ENCODE data around the gene LDLRAP1. TPM values are rescaled to one million over a fixed set of nuclear protein-coding genes. Genes with fewer than 3 reads are reported as not detected.

Gene LDLRAP1
- total RNA-seq, 1 experiment from 2014 or later = 26.0 TPM

DNA sequence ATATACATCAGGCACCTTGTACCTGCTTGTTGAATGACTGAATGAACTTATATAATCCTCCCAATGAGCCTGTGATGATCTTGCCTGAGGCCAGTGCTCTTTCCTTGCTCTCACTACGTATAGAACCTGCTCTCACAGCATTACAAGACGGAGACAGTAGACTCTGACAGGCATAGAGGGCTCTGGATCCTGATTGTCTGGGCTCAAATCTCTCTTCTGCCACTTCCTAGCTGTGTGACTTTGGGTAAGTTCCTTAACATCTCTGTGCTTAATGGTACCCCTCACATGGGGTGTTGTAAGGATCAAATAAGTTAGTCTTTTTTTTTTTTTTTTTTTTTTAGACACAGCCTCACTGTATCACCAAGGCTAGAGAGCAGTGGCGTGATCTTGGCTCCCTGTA lies 69.0 kb downstream of the LDLRAP1 start:
- no peaks in the 10 kb centered on the region for H4K20me1 ChIP-seq (ENCODE audit: insufficient read depth)
- no peak overlapping the region for H3K9ac ChIP-seq (ENCODE audit: low read length)
- no TSS peak for BruUV-seq (replicated peaks)
- H2AFZ ChIP-seq (ENCODE audit: low read depth, low read length, poor library complexity, severe bottlenecking) = no peak overlapping the region
- H3K4me3 ChIP-seq (replicated peaks in 1 of 2; ENCODE audit: low read depth in 1 of 2, low read length in 2 of 2) = no peak overlapping the region
- H3K27ac ChIP-seq (ENCODE audit: low read depth, low read length) = no peak overlapping the region
- ATAC-seq = no peak
- no peaks in the 10 kb centered on the region for H3K9me2 ChIP-seq (ENCODE audit: insufficient read depth)
- POLR2A ChIA-PET = no interaction called here
- no peak overlapping the region for H3K4me2 ChIP-seq (ENCODE audit: low read length)
- H3K79me2 ChIP-seq (ENCODE audit: insufficient read depth, low read length) = no peaks in the 10 kb centered on the region
- H3K27me3 ChIP-seq (ENCODE audit: insufficient read depth, low read length) = peaks cover 11% of the 10 kb centered on the region; the same call in 1 of the 2 replicates
- no peaks in the 10 kb centered on the region for H3K9me3 ChIP-seq (ENCODE audit: control insufficient read depth in 1 of 2, insufficient read depth in 1 of 2, low read depth in 1 of 2, low read length in 2 of 2)
- RAD21 ChIA-PET (ENCODE audit: low non-redundant PET in 1 of 2, low total read pairs in 2 of 2, uncharacterized antibody in 2 of 2, unreplicated experiment in 2 of 2) = no interaction called here
- CTCF ChIA-PET = interaction anchor here (1.1 kb wide), 1 partner anchor 186 kb away, joined by 4 read pairs; no protein-coding TSS in a partner anchor
- H3K36me3 ChIP-seq (ENCODE audit: control insufficient read depth in 1 of 2, insufficient read depth in 2 of 2, low read length in 2 of 2) = no peaks in the 10 kb centered on the region
- TF ChIP-seq SRF (IDR thresholded peaks at IDR 0.05; ENCODE audit: low read depth) (no peak), ZFX (IDR thresholded peaks at IDR 0.05) (no peak), EZH2phosphoT487 (IDR thresholded peaks at IDR 0.05; ENCODE audit: borderline replicate concordance) (no peak), EZH2 (IDR thresholded peaks at IDR 0.05) (no peak), POLR2A (IDR thresholded peaks at IDR 0.05; ENCODE audit: borderline replicate concordance, extremely low read depth, insufficient read depth, insufficient read length) (no peak), ZNF274 (IDR thresholded peaks at IDR 0.05; ENCODE audit: low read depth, low read length) (no peak), CBX3 (IDR thresholded peaks at IDR 0.05; ENCODE audit: low read depth) (no peak), SIN3A (IDR thresholded peaks at IDR 0.05; ENCODE audit: low read depth) (no peak)
- TF ChIP-seq, protein P1, sequence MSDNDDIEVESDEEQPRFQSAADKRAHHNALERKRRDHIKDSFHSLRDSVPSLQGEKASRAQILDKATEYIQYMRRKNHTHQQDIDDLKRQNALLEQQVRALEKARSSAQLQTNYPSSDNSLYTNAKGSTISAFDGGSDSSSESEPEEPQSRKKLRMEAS (IDR thresholded peaks at IDR 0.05) = no peak
- DNase-seq (ENCODE audit: low read depth, low spot score) = no peak
- peaks cover 5 to 21% of the 10 kb centered on the region in 2 experiments; a peak in 3 of 4 replicates for H3K4me1 ChIP-seq (ENCODE audit: control insufficient read depth in 1 of 2, insufficient read depth in 2 of 2, low read length in 2 of 2)
- intact Hi-C loops (cut with micrococcal nuclease) = no loop called here

DNA sequence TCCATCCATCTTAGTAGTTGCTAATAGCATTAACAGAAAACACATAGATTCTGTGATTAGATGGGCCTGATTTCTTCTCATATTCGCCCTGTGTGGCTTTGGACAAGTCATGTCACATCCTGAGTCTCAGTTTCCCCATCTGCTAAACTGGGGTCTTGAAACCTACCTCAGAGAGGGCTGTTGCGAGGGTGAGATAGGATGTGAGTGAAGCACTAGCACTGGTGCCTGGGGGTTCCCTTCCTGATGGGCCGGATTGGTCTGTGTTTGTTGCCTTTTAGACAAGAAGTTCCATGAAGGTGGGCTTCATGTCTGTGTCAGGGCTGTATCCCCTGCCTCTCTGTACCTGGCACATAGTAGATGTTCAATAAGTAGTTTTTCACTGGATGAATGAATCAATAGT lies 69.7 kb downstream of the LDLRAP1 start:
- CTCF ChIA-PET = no interaction called here
- Histone ChIP-seq H3K27me3 (ENCODE audit: insufficient read depth, low read length) (peaks cover 11% of the 10 kb centered on the region; the same call in 1 of the 2 replicates), H4K20me1 (ENCODE audit: insufficient read depth) (no peaks in the 10 kb centered on the region), H3K27ac (ENCODE audit: low read depth, low read length) (no peak overlapping the region), H2AFZ (ENCODE audit: low read depth, low read length, poor library complexity, severe bottlenecking) (no peak overlapping the region), H3K4me1 (ENCODE audit: control insufficient read depth in 1 of 2, insufficient read depth in 2 of 2, low read length in 2 of 2) (peaks cover 5 to 21% of the 10 kb centered on the region in 2 experiments; a peak in 3 of 4 replicates), H3K4me2 (ENCODE audit: low read length) (no peak overlapping the region), H3K4me3 (replicated peaks in 1 of 2; ENCODE audit: low read depth in 1 of 2, low read length in 2 of 2) (no peak overlapping the region), H3K9ac (ENCODE audit: low read length) (no peak overlapping the region), H3K9me2 (ENCODE audit: insufficient read depth) (no peaks in the 10 kb centered on the region), H3K79me2 (ENCODE audit: insufficient read depth, low read length) (no peaks in the 10 kb centered on the region), H3K36me3 (ENCODE audit: control insufficient read depth in 1 of 2, insufficient read depth in 2 of 2, low read length in 2 of 2) (no peaks in the 10 kb centered on the region), H3K9me3 (ENCODE audit: control insufficient read depth in 1 of 2, insufficient read depth in 1 of 2, low read depth in 1 of 2, low read length in 2 of 2) (no peaks in the 10 kb centered on the region)
- no TSS peak for BruUV-seq (replicated peaks)
- intact Hi-C loops (cut with micrococcal nuclease) = no loop called here
- RAD21 ChIA-PET (ENCODE audit: low non-redundant PET in 1 of 2, low total read pairs in 2 of 2, uncharacterized antibody in 2 of 2, unreplicated experiment in 2 of 2) = no interaction called here
- POLR2A ChIA-PET = no interaction called here
- DNase-seq (ENCODE audit: low read depth, low spot score) (no peak), ATAC-seq (no peak)
- no peak for TF ChIP-seq POLR2A (IDR thresholded peaks at IDR 0.05; ENCODE audit: borderline replicate concordance, extremely low read depth, insufficient read depth, insufficient read length)
- TF ChIP-seq TCF7L2 (IDR thresholded peaks at IDR 0.05; ENCODE audit: borderline replicate concordance, extremely low read depth, insufficient read depth, insufficient read length) = no peak
- no peak for TF ChIP-seq EZH2phosphoT487 (IDR thresholded peaks at IDR 0.05; ENCODE audit: borderline replicate concordance)
- TF ChIP-seq, protein P2, sequence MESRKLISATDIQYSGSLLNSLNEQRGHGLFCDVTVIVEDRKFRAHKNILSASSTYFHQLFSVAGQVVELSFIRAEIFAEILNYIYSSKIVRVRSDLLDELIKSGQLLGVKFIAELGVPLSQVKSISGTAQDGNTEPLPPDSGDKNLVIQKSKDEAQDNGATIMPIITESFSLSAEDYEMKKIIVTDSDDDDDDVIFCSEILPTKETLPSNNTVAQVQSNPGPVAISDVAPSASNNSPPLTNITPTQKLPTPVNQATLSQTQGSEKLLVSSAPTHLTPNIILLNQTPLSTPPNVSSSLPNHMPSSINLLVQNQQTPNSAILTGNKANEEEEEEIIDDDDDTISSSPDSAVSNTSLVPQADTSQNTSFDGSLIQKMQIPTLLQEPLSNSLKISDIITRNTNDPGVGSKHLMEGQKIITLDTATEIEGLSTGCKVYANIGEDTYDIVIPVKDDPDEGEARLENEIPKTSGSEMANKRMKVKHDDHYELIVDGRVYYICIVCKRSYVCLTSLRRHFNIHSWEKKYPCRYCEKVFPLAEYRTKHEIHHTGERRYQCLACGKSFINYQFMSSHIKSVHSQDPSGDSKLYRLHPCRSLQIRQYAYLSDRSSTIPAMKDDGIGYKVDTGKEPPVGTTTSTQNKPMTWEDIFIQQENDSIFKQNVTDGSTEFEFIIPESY (IDR thresholded peaks at IDR 0.05; ENCODE audit: extremely low read depth, insufficient replicate concordance, low read length) = no peak
- no peak for TF ChIP-seq CEBPB (IDR thresholded peaks at IDR 0.05; ENCODE audit: low read depth)
- no peak for TF ChIP-seq CTCF (IDR thresholded peaks at IDR 0.05 in 2 of 3, conservative IDR thresholded peaks at IDR 0.05 in 1 of 3; ENCODE audit: borderline replicate concordance in 1 of 3, insufficient read depth in 1 of 3, low read depth in 2 of 3, low read length in 2 of 3)
- no peak for TF ChIP-seq CBX3 (IDR thresholded peaks at IDR 0.05; ENCODE audit: low read depth)
- no peak for TF ChIP-seq EZH2 (IDR thresholded peaks at IDR 0.05)
- no peak for TF ChIP-seq SRF (IDR thresholded peaks at IDR 0.05; ENCODE audit: low read depth)
- no peak for TF ChIP-seq YY1 (IDR thresholded peaks at IDR 0.05; ENCODE audit: extremely low read depth, insufficient replicate concordance, low read depth, low read length)
- TF ChIP-seq ZFX (IDR thresholded peaks at IDR 0.05) = no peak

Measured in HCT116 (cell line).